ENCODE data around the gene DIO3. TPM values are rescaled to one million over a fixed set of nuclear protein-coding genes. Genes with fewer than 3 reads are reported as not detected.

Gene DIO3
- total RNA-seq, 1 experiment from 2014 or later: not detected

DNA sequence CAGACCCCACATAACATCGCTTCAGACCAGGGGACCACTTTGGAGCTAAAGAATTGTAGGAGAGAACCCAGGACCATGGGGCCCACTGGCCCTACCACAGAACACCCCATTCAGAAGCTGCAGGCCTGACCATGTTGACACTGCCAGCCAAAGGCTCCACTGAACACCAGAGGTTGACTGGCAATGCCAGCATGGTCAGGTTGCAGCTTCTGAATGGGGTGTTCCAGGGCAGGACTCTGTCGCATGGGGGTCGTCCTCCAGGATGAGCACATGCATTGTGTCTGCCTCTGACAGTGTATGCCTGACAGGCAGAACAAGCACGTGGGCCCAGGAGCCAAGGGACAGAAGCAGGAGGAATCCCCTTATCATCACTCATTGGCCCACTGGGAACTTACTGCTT is 34.1 kb downstream of the DIO3 start:
- no peak for DNase-seq
- Histone ChIP-seq H3K9me3 (ENCODE audit: control insufficient read depth, low read depth, low read length) (no peaks in the 10 kb centered on the region), H2BK5ac (ENCODE audit: insufficient read length, low read length) (no peak overlapping the region), H2AFZ (ENCODE audit: low read length) (no peak overlapping the region), H2AK5ac (ENCODE audit: insufficient read length, low read length) (no peak overlapping the region), H3K14ac (ENCODE audit: insufficient read depth, low read length) (no peak overlapping the region; the same call in 1 of the 2 replicates), H2BK12ac (ENCODE audit: insufficient read length, low read depth, low read length) (no peak overlapping the region), H4K20me1 (ENCODE audit: control insufficient read depth, insufficient read depth, insufficient read length) (no peaks in the 10 kb centered on the region), H2BK15ac (ENCODE audit: low read depth, low read length) (no peak overlapping the region), H3K4me2 (ENCODE audit: insufficient read depth, insufficient read length, low read length) (no peak overlapping the region), H3K56ac (ENCODE audit: insufficient read length, low read depth, low read length) (no peak overlapping the region), H3K79me1 (ENCODE audit: insufficient read depth, low read depth, low read length, poor library complexity, severe bottlenecking) (no peaks in the 10 kb centered on the region), H3K23ac (ENCODE audit: insufficient read length, low read depth, low read length) (no peak overlapping the region), H3K27ac (ENCODE audit: insufficient read length, low read depth, low read length) (no peak overlapping the region), H3K79me2 (ENCODE audit: insufficient read depth, low read length) (no peaks in the 10 kb centered on the region), H3K27me3 (ENCODE audit: insufficient read depth, low read length) (no peaks in the 10 kb centered on the region), H2BK120ac (ENCODE audit: low read depth, low read length, poor library complexity, severe bottlenecking) (no peak overlapping the region), H4K8ac (replicated peaks; ENCODE audit: insufficient read length, low read depth, low read length) (no peak overlapping the region), H3K18ac (ENCODE audit: insufficient read length, low read depth, low read length) (no peak overlapping the region), H3T11ph (ENCODE audit: low read length) (no peak overlapping the region), H2BK20ac (ENCODE audit: low read depth, low read length, poor library complexity, severe bottlenecking) (no peak overlapping the region), H4K91ac (ENCODE audit: insufficient read length, low read depth, low read length) (no peak overlapping the region), H3K23me2 (ENCODE audit: insufficient read length, low read depth, low read length, poor library complexity, severe bottlenecking) (no peaks in the 10 kb centered on the region), H3K4ac (ENCODE audit: low read depth, low read length) (no peak overlapping the region), H3K4me1 (ENCODE audit: insufficient read depth, low read length) (no peaks in the 10 kb centered on the region), H4K5ac (ENCODE audit: insufficient read length, low read depth, low read length) (no peak overlapping the region), H3K9ac (ENCODE audit: extremely low read depth, insufficient read length, low read length) (no peak overlapping the region)
- Mint-ChIP-seq H3K4me3 (no peak overlapping the region), H3K36me3 (ENCODE audit: insufficient read depth in 1 of 3, low read depth in 3 of 3) (peaks cover 0 to 6% (median 4%) of the 10 kb centered on the region in 3 experiments; a peak in 5 of 7 replicates), H3K27me3 (ENCODE audit: low read depth) (peaks cover 29% of the 10 kb centered on the region), H3K4me1 (no peaks in the 10 kb centered on the region), H3K27ac (no peak overlapping the region), H3K9me3 (peaks cover 8 to 19% of the 10 kb centered on the region in 2 experiments)
- no peak for TF ChIP-seq CTCF (conservative IDR thresholded peaks at IDR 0.05)
- no CpG with 5 or more reads among the region's 4 CpGs for WGBS (ENCODE audit: extremely low coverage, insufficient read length, low lambda C conversion rate)

Data from H9 (cell line).